ENCODE results near the gene SMARCA2.

Gene SMARCA2

DNA sequence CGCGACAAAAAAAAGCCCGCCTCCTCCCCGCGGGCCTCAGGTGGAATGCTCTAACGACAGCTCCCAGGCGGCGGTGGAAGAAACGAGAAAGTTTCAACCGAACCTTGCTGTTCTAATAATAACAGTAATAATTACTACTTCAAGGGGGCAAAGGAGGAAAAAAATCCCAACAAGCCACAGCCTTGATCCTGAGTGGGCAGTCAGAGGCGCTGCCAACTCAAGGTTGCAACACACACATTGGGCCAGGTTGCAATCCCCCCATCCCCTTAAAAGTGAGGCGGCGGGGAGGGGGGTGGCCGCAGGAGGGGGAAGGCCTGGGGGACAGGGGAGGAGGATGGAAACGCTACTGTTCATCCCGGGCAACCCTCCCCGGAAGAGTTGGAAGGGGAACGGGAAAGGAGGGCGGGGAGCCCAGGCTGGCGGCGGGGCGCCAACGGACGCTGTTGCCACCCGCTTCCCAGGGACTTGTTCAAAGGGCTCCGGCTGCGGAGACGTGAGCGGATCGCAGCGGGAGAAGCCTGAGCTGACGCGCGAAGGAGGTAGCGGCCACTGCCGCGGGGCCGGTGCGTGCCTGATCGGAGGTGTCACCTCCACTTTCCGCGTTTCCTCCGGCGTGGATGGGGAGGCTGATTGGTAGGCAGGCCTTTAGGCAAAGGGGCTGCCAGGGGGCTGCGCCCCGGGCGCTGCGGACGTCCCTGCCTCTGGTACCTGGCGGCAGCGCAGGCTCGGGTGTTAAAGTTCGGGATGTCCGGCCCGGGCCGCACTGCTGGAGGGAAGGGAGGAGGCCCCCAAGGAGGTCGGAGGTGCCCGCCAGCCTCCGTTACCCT is 647 bp downstream of the SMARCA2 start:
- peak; percentile 49 for DNase-seq (ENCODE audit: low spot score)

- DNase-seq (ENCODE audit: low spot score) = peak; percentile 85
Measured at GRCh38 chr9:2016408-2017330, 1.5 kb downstream of the SMARCA2 start.

GRCh38 chr9:2017331-2018161 is 2.4 kb downstream of the SMARCA2 start:
- peak; percentile 83 for DNase-seq (ENCODE audit: low spot score)

GRCh38 chr9:2018162-2018643 is 3.1 kb downstream of the SMARCA2 start:
- DNase-seq (ENCODE audit: low spot score) = no peak

- no peak for DNase-seq (ENCODE audit: low spot score)
Measured at GRCh38 chr9:2018764-2019558, 3.8 kb downstream of the SMARCA2 start.

- DNase-seq (ENCODE audit: low spot score) = no peak
Measured at GRCh38 chr9:2019723-2020122, 4.6 kb downstream of the SMARCA2 start.

GRCh38 chr9:2021731-2022130 is 6.6 kb downstream of the SMARCA2 start:
- DNase-seq (ENCODE audit: low spot score) = no peak

DNA sequence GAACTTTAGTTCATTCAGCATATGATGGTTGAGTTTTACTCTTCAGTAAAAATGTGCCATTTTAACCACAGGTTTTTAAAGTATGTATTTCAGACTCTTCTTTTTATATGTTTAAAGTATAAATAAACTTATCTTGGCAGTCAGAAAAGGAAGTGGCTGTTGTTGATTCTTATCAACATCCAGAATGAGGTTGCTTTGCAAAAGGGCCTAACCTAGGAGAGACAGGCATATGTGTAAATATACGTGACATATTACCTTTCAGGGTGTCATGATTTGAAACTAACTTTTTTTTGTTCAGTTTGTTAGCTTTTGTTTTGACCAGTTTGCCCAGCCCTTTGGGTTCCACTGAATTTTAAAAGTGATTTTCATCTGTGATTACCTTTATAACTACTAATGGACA is 7.4 kb downstream of the SMARCA2 start:
- DNase-seq (ENCODE audit: low spot score) = no peak

DNA sequence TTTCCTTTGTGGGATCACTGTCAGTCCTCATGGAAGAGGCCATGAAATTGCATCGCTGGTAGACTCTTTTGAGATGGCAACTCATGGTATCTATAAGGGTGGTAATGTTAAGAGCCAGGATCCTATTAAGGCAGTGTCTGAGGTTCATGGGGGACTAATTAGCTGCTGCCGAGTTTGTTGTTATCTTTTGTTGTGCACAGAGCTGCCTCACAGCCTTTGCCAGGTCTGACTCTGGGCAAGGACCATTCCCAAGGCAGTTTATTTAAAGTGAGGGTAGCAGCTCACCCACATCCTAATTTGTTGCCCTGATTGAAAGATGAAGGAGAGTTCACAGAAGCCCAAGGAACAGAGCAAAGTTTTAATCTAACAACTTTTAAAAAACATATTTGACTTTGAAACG is 7.9 kb downstream of the SMARCA2 start:
- DNase-seq (ENCODE audit: low spot score) = no peak

DNA sequence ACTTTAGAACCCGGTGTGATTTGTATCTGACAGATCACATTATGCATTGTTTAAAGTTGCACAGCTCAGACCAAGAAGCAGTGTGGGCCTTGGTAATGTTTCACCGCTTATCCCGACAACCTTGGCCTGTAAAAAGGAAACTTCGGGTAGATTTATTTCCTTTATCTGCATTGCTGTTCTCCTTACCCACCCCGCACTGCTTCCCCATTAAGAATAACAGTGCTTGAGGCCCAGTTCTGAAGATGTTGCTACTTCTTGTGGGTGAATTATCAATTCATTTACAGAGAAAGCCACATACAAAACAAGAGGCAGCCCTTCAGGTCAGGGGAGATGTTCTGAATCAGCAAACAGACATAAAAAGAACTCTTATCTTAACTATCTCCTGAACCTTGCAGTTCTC is 8.4 kb downstream of the SMARCA2 start:
- DNase-seq (ENCODE audit: low spot score) = no peak

DNA sequence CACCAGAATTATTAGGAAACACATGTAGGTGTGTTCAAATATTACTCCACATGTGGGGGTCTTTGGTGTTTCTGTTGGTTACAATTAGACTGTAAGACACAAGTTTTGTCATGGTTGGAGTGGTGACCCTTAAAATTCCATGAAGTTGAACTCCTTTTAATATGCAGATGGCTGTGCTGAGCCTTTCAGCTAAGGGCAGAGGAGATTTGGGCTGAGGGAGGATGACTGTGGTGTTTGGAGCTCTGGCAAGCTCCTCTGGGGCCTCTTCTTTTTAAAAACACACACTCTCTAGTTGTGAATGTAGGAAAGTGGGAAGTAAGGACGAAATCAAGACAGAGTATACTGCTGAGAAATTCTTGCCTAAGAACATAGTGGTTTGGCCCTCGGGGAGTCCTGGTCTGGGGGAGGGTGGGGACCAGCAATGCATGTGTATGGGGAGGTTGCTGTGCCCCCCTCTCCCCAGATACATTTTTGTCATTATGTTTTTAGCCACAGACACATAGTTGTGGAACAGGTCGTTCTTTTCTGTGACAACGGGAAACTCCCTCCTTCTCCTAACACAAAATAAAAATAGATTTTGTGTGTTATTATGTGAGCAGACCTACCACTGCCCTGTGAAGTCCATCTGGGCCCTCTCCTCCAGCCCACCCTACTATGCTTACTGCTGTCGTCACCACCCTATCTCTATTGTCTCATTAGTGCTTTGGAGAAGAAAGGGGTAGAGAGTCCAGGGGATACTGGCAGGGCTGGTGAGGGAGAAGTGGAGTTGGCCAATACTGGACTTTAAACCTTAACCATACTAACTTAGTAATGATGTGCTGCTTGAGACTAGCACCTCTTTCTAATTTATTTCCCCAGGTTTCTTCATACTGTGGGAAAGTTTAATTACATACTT is 10.0 kb downstream of the SMARCA2 start:
- DNase-seq (ENCODE audit: low spot score) = no peak

GRCh38 chr9:2026220-2026997 is 11.3 kb downstream of the SMARCA2 start:
- DNase-seq (ENCODE audit: low spot score) = no peak

DNA sequence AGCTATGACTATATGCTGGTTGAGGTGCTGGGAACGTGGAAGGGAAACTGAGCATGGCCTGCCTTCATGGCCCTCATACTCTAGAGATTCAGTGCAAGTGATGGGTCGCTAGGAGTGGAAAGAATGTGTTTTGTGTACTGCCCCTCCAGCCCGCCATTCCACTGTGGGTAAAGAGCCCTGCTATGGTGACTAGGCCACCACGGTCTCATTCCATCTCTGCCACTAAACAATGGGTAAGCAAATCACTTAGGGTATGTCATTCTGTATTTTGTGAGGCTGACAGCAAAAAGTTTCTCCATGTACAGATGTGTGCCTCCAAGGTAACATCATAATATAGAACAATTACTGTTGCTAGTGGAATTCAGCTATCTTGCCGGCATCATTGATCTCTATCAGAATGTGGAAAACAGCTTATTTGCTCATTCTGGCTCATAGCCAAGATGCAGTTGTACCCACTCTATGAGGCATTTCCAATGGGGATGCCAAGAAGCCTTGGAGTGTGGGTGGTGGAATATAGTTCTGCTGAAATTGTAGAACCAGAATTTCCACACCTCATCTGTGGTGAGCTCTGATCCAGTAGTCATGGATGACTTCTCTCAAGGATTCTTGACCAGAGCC is 12.5 kb downstream of the SMARCA2 start:
- peak; percentile 19 for DNase-seq (ENCODE audit: low spot score)

DNA sequence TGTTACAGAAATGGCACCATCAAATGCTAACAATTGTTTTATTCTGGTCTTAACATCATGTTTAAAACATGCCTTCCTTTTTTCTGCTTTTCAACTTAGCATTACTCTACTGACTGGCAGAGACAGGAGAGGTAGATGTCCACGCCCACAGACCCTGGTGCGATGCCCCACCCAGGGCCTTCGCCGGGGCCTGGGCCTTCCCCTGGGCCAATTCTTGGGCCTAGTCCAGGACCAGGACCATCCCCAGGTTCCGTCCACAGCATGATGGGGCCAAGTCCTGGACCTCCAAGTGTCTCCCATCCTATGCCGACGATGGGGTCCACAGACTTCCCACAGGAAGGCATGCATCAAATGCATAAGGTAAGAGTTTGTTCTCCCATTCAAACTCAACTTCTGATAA is 13.7 kb downstream of the SMARCA2 start:
- no peak for DNase-seq (ENCODE audit: low spot score)

GRCh38 chr9:2029666-2030170 is 14.6 kb downstream of the SMARCA2 start:
- DNase-seq (ENCODE audit: low spot score) = no peak

DNA sequence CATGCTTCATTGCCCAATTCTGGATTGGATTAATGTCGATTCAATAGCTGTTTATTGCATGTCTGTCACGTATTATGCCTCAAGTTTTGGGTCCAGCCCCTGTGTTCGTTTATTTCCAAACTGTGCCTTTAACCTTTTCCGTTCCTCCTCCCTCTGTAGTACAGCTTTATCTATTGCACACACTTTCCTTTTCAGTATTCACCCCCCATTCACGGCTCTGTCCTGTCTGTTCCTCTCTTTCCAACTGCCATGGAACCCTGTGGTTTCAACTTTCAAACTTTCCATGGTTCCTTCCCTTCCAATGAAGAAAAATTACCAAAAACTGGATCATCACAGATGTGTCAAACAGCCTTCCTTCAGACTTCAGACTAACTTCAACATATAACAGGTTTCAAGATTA is 17.1 kb downstream of the SMARCA2 start:
- no peak for DNase-seq (ENCODE audit: low spot score)

DNA sequence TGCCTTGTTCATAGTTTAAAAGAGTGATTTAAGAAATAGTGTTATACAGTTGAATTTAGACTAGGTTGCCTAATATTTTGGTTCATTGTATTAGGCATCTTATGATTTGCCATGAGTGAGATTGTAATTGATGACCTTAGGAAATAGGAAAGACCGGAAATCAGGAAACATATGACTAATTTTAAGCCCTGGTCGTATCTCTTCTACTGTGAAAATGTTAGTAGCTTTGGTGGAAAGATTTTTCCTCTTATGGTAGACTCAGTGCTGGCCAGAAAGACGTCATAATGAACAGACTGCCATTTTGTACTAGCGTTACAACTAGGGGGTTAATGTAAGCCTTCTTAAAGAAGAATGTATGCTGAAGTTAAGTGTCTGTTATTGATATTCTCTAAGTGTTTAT is 21.7 kb downstream of the SMARCA2 start:
- DNase-seq (ENCODE audit: low spot score) = no peak

- peak; percentile 78 for DNase-seq (ENCODE audit: low spot score)
Measured at GRCh38 chr9:2039294-2040180, 24.4 kb downstream of the SMARCA2 start.

Measured in kidney tubule cell (primary cell).